Panc1 (cell line): ENCODE measurements around the gene ARFGAP2. TPM values are rescaled to one million over a fixed set of nuclear protein-coding genes. Genes with fewer than 3 reads are reported as not detected.

Experiments used
- ATAC-seq: fragments of 200-7000 bp; cut with Tn5 transposase; 2 replicates; pipeline ENCODE4 v1.9.1; 2020; ENCODE audit warnings: mild to moderate bottlenecking, moderate library complexity
- BruUV-seq: library from RNA; stranded (reverse); fragments of 400-500 nt; replicated peaks from 2 replicates; lab custom pipeline; 2021; lab: Mats Ljungman, UMichigan
- CTCF ChIA-PET: fragments of 300-600 bp; sonication (Branson Sonifier 250); formaldehyde crosslinking; loops from one replicate; lab custom pipeline; 2022; ENCODE audit warnings: antibody characterized with exemption; lab: Charles Lee
- POLR2A ChIA-PET: fragments of 300-600 bp; sonication (Branson Sonifier 250); formaldehyde crosslinking; loops from one replicate; lab custom pipeline; 2022; ENCODE audit warnings: antibody characterized with exemption; lab: Charles Lee
- DNase-seq: peaks from one replicate; pipeline ENCODE4 v3.0.0-alpha.2; 2010; ENCODE audit warnings: low read depth, low spot score
- H3K27ac ChIP-seq: 2 replicates; pipeline ENCODE4 v1.5.1; 2011; ENCODE audit warnings: mild to moderate bottlenecking, low read length, inconsistent platforms
- H3K27me3 ChIP-seq: fragments of 200-500 bp; sonication (Bioruptor generic); 2 replicates; pipeline ENCODE4 v1.6.0; 2014; ENCODE audit warnings: low read length, inconsistent platforms; ENCODE audit not compliant: control insufficient read depth, insufficient read depth
- H3K36me3 ChIP-seq: fragments of 200-500 bp; sonication (Bioruptor generic); 2 replicates; pipeline ENCODE4 v1.5.1; 2014; ENCODE audit warnings: inconsistent platforms, mild to moderate bottlenecking, low read length, moderate library complexity; ENCODE audit not compliant: control insufficient read depth, insufficient read depth
- H3K4me1 ChIP-seq: 2 replicates; pipeline ENCODE4 v1.5.1; 2011; ENCODE audit warnings: inconsistent platforms, mild to moderate bottlenecking, low read length, moderate library complexity; ENCODE audit not compliant: control insufficient read depth, insufficient read depth
- H3K4me3 ChIP-seq, 2 experiments: 2 replicates each; pipeline ENCODE4 v1.5.1; 2011 to 2012; ENCODE audit warnings: low read depth in 2 of 2, low read length in 2 of 2, mild to moderate bottlenecking in 2 of 2, inconsistent platforms in 1 of 2, moderate library complexity in 1 of 2
- H3K9me3 ChIP-seq: fragments of 200-500 bp; sonication (Bioruptor generic); 2 replicates; pipeline ENCODE4 v1.5.1; 2014; ENCODE audit warnings: low read depth, mild to moderate bottlenecking, inconsistent platforms, low read length, moderate library complexity; ENCODE audit not compliant: control insufficient read depth, insufficient read depth
- CTCF ChIP-seq: fragments of 450-650 bp; IDR thresholded peaks from 2 replicates; pipeline ENCODE4 v1.5.1; 2017; ENCODE audit warnings: mild to moderate bottlenecking
- POLR2AphosphoS5 ChIP-seq: IDR thresholded peaks from 2 replicates; pipeline ENCODE4 v1.6.1; 2012; ENCODE audit warnings: mild to moderate bottlenecking, low read depth, low read length, moderate library complexity
- REST ChIP-seq, 2 experiments: IDR thresholded peaks; 2 replicates each; pipeline ENCODE4 v1.6.1; 2011 to 2012; ENCODE audit warnings: low read depth in 2 of 2, control low read depth in 1 of 2, low read length in 1 of 2, mild to moderate bottlenecking in 1 of 2, moderate library complexity in 1 of 2; ENCODE audit not compliant: insufficient read depth in 1 of 2
- SIN3A ChIP-seq: IDR thresholded peaks from 2 replicates; pipeline ENCODE4 v1.6.1; 2012; ENCODE audit warnings: low read depth, mild to moderate bottlenecking, low read length, moderate library complexity, borderline replicate concordance; ENCODE audit not compliant: insufficient read depth
- TCF7L2 ChIP-seq: IDR thresholded peaks from 2 replicates; pipeline ENCODE4 v1.6.1; 2011; ENCODE audit warnings: mild to moderate bottlenecking, low read depth, low read length, inconsistent platforms
- in situ Hi-C: cut with HindIII; loops from 2 replicates; pipeline ENCODE4 v1.10.0; 2016; ENCODE audit warnings: low sequenced_read_pairs, low pct_unique_long_range_greater_than_20kb
- intact Hi-C: fragments of 100-400 bp; cut with micrococcal nuclease; formaldehyde crosslinking; loops from one replicate; pipeline ENCODE4 v1.10.0; 2022; ENCODE audit not compliant: unreplicated experiment
- total RNA-seq: library from RNA; stranded (reverse); gene quantifications from one replicate; pipeline ENCODE4 v1.2.1, GENCODE V29; 2021; ENCODE audit not compliant: unreplicated experiment

ARFGAP2 gene
- total RNA-seq, 1 experiment from 2014 or later: 61.4 TPM

GRCh38 chr11:47148903-47149531 lies 27.7 kb downstream of the ARFGAP2 start:
- ATAC-seq (no peak), DNase-seq (no peak)
- Histone ChIP-seq H3K27me3 (no peaks in the 10 kb centered on the region), H3K4me3 (no peak overlapping the region), H3K9me3 (no peaks in the 10 kb centered on the region), H3K27ac (no peak overlapping the region), H3K4me1 (peaks cover 4% of the 10 kb centered on the region; the same call in 1 of the 2 replicates), H3K36me3 (no peaks in the 10 kb centered on the region)
- no peak for TF ChIP-seq REST (IDR thresholded peaks at IDR 0.05; ENCODE audit: insufficient read depth in 1 of 2, low read depth in 2 of 2, low read length in 1 of 2)
- no peak for TF ChIP-seq SIN3A
- TF ChIP-seq POLR2AphosphoS5: no peak
- no peak for TF ChIP-seq CTCF
- no peak for TF ChIP-seq TCF7L2
- ChIA-PET CTCF (no interaction called here), POLR2A (no interaction called here)
- intact Hi-C loops (no loop called here), in situ Hi-C loops (no loop called here)
- BruUV-seq: no TSS peak

- Histone ChIP-seq H3K4me3 (no peak overlapping the region), H3K36me3 (no peaks in the 10 kb centered on the region), H3K4me1 (peaks cover 4% of the 10 kb centered on the region; the same call in 1 of the 2 replicates), H3K9me3 (no peaks in the 10 kb centered on the region), H3K27ac (no peak overlapping the region), H3K27me3 (no peaks in the 10 kb centered on the region)
- POLR2A ChIA-PET: no interaction called here
- in situ Hi-C loops (no loop called here), intact Hi-C loops (no loop called here)
- CTCF ChIA-PET: no interaction called here
- no TSS peak for BruUV-seq
- no peak for ATAC-seq
- DNase-seq: no peak
- no peak for TF ChIP-seq POLR2AphosphoS5
- no peak for TF ChIP-seq SIN3A
- no peak for TF ChIP-seq CTCF
- TF ChIP-seq REST (IDR thresholded peaks at IDR 0.05; ENCODE audit: insufficient read depth in 1 of 2, low read depth in 2 of 2, low read length in 1 of 2): no peak
- no peak for TF ChIP-seq TCF7L2
Measured at GRCh38 chr11:47148270-47148669, 28.4 kb downstream of the ARFGAP2 start.
